Spleen (tissue), 11 donors: ENCODE measurements around the gene TSACC. TPM values are rescaled to one million over a fixed set of nuclear protein-coding genes. Genes with fewer than 3 reads are reported as not detected.

Experiments used
- DNase-seq: peaks from one replicate; pipeline ENCODE4 v3.0.0-alpha.2; 2020
- H3K27ac ChIP-seq, 8 donors: fragments of 200-600 bp; sonication (generic) in 7 of 8; 1 replicate in 4 of 8; 2 replicates in 4 of 8; pipeline versions ENCODE4 v1.5.0 to v1.8.0; 2016 to 2021; ENCODE audit warnings: inconsistent platforms in 4 of 8, mild to moderate bottlenecking in 4 of 8, moderate library complexity in 1 of 8
- H3K27me3 ChIP-seq, 7 donors: fragments of 200-600 bp; sonication (generic) in 6 of 7; replicated peaks in 1 of 7; 1 replicate in 4 of 7; 2 replicates in 3 of 7; pipeline versions ENCODE4 v1.5.0 to v1.8.0; 2016 to 2021; ENCODE audit warnings: inconsistent platforms in 3 of 7, mild to moderate bottlenecking in 1 of 7
- H3K36me3 ChIP-seq, 6 donors: fragments of 200-600 bp; sonication (generic) in 5 of 6; 1 replicate in 4 of 6; 2 replicates in 2 of 6; pipeline versions ENCODE4 v1.5.0 to v1.8.0; 2016 to 2021; ENCODE audit warnings: inconsistent platforms in 2 of 6
- H3K4me1 ChIP-seq, 6 donors: fragments of 200-600 bp; sonication (generic) in 5 of 6; 1 replicate in 3 of 6; 2 replicates in 3 of 6; pipeline versions ENCODE4 v1.5.0 to v1.8.0; 2016 to 2021; ENCODE audit warnings: inconsistent platforms in 3 of 6
- H3K4me3 ChIP-seq, 8 donors: fragments of 200-600 bp; sonication (generic) in 7 of 8; 1 replicate in 4 of 8; 2 replicates in 4 of 8; pipeline versions ENCODE4 v1.5.0 to v1.8.0; 2016 to 2021; ENCODE audit warnings: inconsistent platforms in 4 of 8, mild to moderate bottlenecking in 4 of 8, moderate library complexity in 2 of 8
- H3K9me3 ChIP-seq, 8 donors: fragments of 200-600 bp; sonication (generic) in 7 of 8; 1 replicate in 4 of 8; 2 replicates in 4 of 8; pipeline versions ENCODE4 v1.5.0 to v1.8.0; 2016 to 2021; ENCODE audit warnings: inconsistent platforms in 4 of 8
- POLR2A ChIP-seq, 3 donors: fragments of 450-650 bp; IDR thresholded peaks; one replicate each; pipeline ENCODE4 v1.5.1; 2017; ENCODE audit warnings: antibody characterized with exemption in 3 of 3, mild to moderate bottlenecking in 1 of 3
- POLR2AphosphoS5 ChIP-seq, 3 donors: sonication (generic); formaldehyde crosslinking; IDR thresholded peaks; one replicate each; pipeline ENCODE4 v1.5.1; 2017; ENCODE audit warnings: antibody characterized with exemption in 3 of 3
- WGBS, 5 donors: extraction: QIAGEN DNeasy Blood & Tissue Kit in 3 of 5; methylation state at CpG; one replicate each; pipeline versions ENCODE4 v1.1.5 to v1.1.7; 2013 to 2018; 5-methylcytosine and 5-hydroxymethylcytosine counted together
- intact Hi-C: fragments of 100-400 bp; cut with DNase I; formaldehyde crosslinking; loops from one replicate; pipeline ENCODE4 v1.15.0; 2023; ENCODE audit warnings: low total_unique reads
- polyA plus RNA-seq, 3 donors: library from polyadenylated mRNA; stranded (reverse); fragments of 200-250 nt; gene quantifications; one replicate each; pipeline ENCODE4 v1.2.1, GENCODE V29; 2013
- total RNA-seq, 7 donors: library from RNA; depleted of rRNA in 3 of 7; stranded (reverse); fragments of >200 nt in 3 of 7; fragmentation: NEBNext Ultra II Directional in 4 of 7; extraction: Animal tissue kit (Norgen Biotek cat#: 25700) in 4 of 7; gene quantifications; one replicate each; pipeline versions ENCODE4 v1.1.0 to v1.2.1, GENCODE V29; 2016 to 2021
- TF ChIP-seq, protein P1 (sequence below), 11 experiments: fragments of 200-600 bp in 7 of 11; fragments of 450-650 bp in 4 of 11; sonication (generic) in 4 of 11; IDR thresholded peaks in 8 of 11; conservative IDR thresholded peaks in 3 of 11; 1 replicate in 7 of 11; 2 replicates in 4 of 11; pipeline versions ENCODE4 v1.4.0 to v1.8.0; 2016 to 2021; ENCODE audit warnings: antibody characterized with exemption in 11 of 11, inconsistent platforms in 4 of 11, mild to moderate bottlenecking in 1 of 11
- donor health status: healthy with polysubstance abuse.
- donor health status: DM: no; HTN: no; CAD: no; lungs with moderate emphysema.
- donor health status: DM: no; HTN: no; CAD: no.
- donor health status: Bipolar disorder and iron deficiency.
- donor health status: healthy.
- donor health status: DM: no; HTN: no; CAD: no.
- donor health status: DM: yes; HTN: yes; CAD: no.

Gene TSACC
- total and polyA plus RNA-seq, 10 donors = 0.41 to 1.4 (median 1.3) TPM; not detected in 7

DNA sequence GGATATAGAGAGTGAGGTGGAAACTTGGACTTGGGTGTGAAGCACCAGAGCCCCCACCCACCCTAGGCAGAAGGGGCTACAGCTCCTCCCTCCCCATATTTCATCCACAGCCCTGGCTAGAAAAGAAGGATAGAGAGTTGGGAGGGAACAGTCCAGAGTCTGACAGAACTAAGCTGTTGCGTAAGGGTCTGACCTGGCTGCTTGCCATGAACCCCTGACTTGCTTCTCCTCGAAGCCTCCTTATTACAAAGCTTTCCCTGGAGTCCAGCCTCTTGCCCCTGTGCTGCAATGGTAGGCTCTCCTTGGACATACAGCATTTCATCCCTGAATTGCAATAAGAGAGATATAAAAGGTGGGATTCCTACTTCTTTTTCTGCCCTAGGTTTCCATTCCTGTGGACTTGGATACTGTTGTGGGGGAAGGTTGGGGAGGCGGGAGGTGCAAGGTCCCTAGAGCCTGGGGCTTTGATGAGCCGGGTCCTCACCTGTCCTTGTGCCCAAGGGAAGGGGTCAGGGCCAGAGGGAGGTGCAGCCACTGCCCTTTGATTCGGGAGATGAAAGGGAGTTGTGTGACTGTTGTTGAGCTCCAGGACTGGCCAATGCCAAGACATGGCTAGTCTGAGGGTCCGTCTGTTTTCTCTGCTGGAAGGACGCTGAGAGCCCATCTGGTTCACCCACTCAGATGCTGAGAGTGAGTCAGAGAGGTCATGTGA, 33.4 kb downstream of the TSACC start:
- intact Hi-C loops = no loop called here
- H3K4me1 ChIP-seq = peaks cover 3 to 22% (median 9%) of the 10 kb centered on the region in 6 donors
- no peaks in the 10 kb centered on the region for H3K36me3 ChIP-seq
- TF ChIP-seq POLR2AphosphoS5 (IDR thresholded peaks at IDR 0.05) (no peak), POLR2A (IDR thresholded peaks at IDR 0.05) (no peak)
- TF ChIP-seq, protein P1, sequence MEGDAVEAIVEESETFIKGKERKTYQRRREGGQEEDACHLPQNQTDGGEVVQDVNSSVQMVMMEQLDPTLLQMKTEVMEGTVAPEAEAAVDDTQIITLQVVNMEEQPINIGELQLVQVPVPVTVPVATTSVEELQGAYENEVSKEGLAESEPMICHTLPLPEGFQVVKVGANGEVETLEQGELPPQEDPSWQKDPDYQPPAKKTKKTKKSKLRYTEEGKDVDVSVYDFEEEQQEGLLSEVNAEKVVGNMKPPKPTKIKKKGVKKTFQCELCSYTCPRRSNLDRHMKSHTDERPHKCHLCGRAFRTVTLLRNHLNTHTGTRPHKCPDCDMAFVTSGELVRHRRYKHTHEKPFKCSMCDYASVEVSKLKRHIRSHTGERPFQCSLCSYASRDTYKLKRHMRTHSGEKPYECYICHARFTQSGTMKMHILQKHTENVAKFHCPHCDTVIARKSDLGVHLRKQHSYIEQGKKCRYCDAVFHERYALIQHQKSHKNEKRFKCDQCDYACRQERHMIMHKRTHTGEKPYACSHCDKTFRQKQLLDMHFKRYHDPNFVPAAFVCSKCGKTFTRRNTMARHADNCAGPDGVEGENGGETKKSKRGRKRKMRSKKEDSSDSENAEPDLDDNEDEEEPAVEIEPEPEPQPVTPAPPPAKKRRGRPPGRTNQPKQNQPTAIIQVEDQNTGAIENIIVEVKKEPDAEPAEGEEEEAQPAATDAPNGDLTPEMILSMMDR (IDR thresholded peaks at IDR 0.05 in 8 of 11, conservative IDR thresholded peaks at IDR 0.05 in 3 of 11) = no peak
- 54 to 65% (median 59%) methylated on average over 7 of the region's 7 CpGs for WGBS, 5 donors
- no peaks in the 10 kb centered on the region for H3K9me3 ChIP-seq
- H3K4me3 ChIP-seq = no peak overlapping the region
- DNase-seq = no peak
- H3K27me3 ChIP-seq = peaks cover 0 to 62% (median 11%) of the 10 kb centered on the region in 7 donors
- no peak overlapping the region for H3K27ac ChIP-seq

DNA sequence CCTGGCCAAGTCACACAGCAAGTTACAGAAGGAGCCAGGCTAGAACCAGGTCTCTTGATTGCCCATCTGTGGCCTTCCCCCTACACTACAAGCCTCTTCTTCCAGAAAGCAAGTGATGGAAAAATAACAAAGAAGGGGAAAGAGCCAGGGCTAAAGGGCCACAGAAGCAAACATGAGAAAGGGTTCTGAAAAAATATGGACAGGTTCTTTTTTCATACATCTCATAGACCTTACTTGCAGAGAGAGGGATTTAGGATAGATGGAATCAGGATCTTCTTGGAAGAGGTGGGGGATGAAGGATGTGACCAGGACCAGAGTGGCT, 33.9 kb downstream of the TSACC start:
- intact Hi-C loops = no loop called here
- H3K4me3 ChIP-seq = no peak overlapping the region
- H3K9me3 ChIP-seq = no peaks in the 10 kb centered on the region
- TF ChIP-seq POLR2AphosphoS5 (IDR thresholded peaks at IDR 0.05) = no peak
- TF ChIP-seq POLR2A (IDR thresholded peaks at IDR 0.05) = no peak
- TF ChIP-seq, protein P1 (IDR thresholded peaks at IDR 0.05 in 8 of 11, conservative IDR thresholded peaks at IDR 0.05 in 3 of 11) = no peak
- H3K27me3 ChIP-seq = peaks cover 0 to 66% (median 11%) of the 10 kb centered on the region in 7 donors
- H3K27ac ChIP-seq = no peak overlapping the region
- peaks cover 3 to 22% (median 9%) of the 10 kb centered on the region in 6 donors for H3K4me1 ChIP-seq
- DNase-seq = no peak
- no peaks in the 10 kb centered on the region for H3K36me3 ChIP-seq

DNA sequence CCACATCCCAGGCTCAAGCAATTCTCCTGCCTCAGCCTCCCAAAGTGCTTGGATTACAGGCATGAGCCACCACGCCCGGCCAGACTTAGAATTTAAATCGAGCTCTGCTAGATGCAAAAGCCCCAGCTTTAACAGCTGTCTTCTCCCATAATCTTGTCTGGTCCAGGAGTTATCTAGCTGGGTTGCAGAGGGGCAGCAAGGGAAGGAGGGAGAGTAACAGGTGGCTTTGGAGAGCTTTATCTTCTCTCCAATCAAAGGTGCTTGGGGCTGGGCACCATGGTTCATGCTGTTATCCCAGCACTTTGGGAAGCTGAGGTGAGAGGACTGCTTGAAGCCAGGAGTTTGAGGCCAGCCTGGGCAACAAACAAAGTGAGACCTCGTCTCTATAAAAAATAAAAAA, 34.5 kb downstream of the TSACC start:
- DNase-seq = no peak
- Histone ChIP-seq H3K9me3 (no peaks in the 10 kb centered on the region), H3K27ac (no peak overlapping the region), H3K4me3 (no peak overlapping the region), H3K4me1 (peaks cover 3 to 22% (median 9%) of the 10 kb centered on the region in 6 donors), H3K36me3 (no peaks in the 10 kb centered on the region), H3K27me3 (peaks cover 0 to 61% (median 11%) of the 10 kb centered on the region in 7 donors)
- intact Hi-C loops = no loop called here
- 78 to 84% (median 82%) methylated on average over 4 of the region's 4 CpGs for WGBS, 5 donors
- TF ChIP-seq POLR2AphosphoS5 (IDR thresholded peaks at IDR 0.05) (no peak), POLR2A (IDR thresholded peaks at IDR 0.05) (no peak)
- TF ChIP-seq, protein P1 (IDR thresholded peaks at IDR 0.05 in 8 of 11, conservative IDR thresholded peaks at IDR 0.05 in 3 of 11) = no peak

DNA sequence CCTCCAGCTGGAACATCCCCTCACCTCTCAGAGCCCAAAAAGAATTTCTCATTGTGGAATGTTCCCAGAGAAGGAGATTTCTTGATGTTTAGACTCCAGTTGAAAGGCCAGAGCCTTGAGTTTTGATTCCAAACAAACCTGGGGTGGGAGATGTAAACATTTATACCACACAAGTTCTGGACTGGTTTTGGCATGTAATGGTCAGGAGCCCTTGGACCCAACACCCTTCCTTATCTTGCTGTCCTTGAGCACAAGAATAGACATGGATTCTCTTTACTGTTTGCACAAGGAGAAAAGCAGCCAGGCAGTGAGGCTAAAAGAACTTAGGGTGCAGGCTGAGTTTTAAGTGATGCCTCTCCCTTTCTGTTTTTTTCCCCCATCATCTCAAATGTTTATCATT, 35.2 kb downstream of the TSACC start:
- intact Hi-C loops = no loop called here
- TF ChIP-seq, protein P1 (IDR thresholded peaks at IDR 0.05 in 8 of 11, conservative IDR thresholded peaks at IDR 0.05 in 3 of 11) = no peak
- TF ChIP-seq POLR2AphosphoS5 (IDR thresholded peaks at IDR 0.05) (no peak), POLR2A (IDR thresholded peaks at IDR 0.05) (no peak)
- H3K9me3 ChIP-seq = no peaks in the 10 kb centered on the region

More for the DNA sequence above, 35.2 kb downstream of the TSACC start:
- peaks cover 0 to 54% (median 11%) of the 10 kb centered on the region in 7 donors for H3K27me3 ChIP-seq
- H3K27ac ChIP-seq = no peak overlapping the region
- peaks cover 3 to 21% (median 9%) of the 10 kb centered on the region in 6 donors for H3K4me1 ChIP-seq
- no peaks in the 10 kb centered on the region for H3K36me3 ChIP-seq
- no peak overlapping the region for H3K4me3 ChIP-seq
- DNase-seq = no peak
